Fibroblast of villous mesenchyme (primary cell): ENCODE measurements around the gene CACHD1. TPM values are rescaled to one million over a fixed set of nuclear protein-coding genes. Genes with fewer than 3 reads are reported as not detected.

Source experiments
- DNase-seq: peaks from one replicate; pipeline ENCODE4 v3.0.0-alpha.2; 2010; ENCODE audit warnings: low read depth
- H3K4me3 ChIP-seq: 2 replicates; pipeline ENCODE4 v1.5.1; 2011; ENCODE audit warnings: low read depth, mild to moderate bottlenecking, low read length
- total RNA-seq: library from RNA; depleted of rRNA; stranded (reverse); fragments of >200 nt; gene quantifications from 2 replicates; pipeline ENCODE4 v1.2.3, GENCODE V29; 2012
- TF ChIP-seq, protein P1 (sequence below): IDR thresholded peaks from 2 replicates; pipeline ENCODE4 v1.5.1; 2012; ENCODE audit warnings: low read depth, mild to moderate bottlenecking, low read length; ENCODE audit not compliant: insufficient read depth

Gene CACHD1
- total RNA-seq, 1 donor = 11.2 TPM

DNA sequence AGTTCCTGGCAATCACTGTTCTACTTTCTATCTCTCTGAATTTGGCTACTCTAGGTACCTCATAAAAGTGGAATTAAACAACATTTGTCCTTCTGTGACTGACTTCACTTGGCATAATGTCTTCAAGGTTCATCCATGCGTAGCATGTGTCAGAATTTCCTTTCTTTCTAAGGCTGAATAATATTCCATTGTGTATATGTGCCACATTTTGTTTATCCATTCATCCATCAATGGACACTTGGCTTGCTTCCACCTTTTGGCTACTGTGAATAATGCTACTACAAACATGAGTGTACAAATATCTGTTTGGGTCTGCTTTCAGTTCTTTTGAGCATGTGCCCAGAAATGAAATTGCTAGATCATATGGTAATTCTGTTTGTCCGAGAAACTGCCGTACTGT is 14.7 kb downstream of the CACHD1 start:
- TF ChIP-seq, protein P1, sequence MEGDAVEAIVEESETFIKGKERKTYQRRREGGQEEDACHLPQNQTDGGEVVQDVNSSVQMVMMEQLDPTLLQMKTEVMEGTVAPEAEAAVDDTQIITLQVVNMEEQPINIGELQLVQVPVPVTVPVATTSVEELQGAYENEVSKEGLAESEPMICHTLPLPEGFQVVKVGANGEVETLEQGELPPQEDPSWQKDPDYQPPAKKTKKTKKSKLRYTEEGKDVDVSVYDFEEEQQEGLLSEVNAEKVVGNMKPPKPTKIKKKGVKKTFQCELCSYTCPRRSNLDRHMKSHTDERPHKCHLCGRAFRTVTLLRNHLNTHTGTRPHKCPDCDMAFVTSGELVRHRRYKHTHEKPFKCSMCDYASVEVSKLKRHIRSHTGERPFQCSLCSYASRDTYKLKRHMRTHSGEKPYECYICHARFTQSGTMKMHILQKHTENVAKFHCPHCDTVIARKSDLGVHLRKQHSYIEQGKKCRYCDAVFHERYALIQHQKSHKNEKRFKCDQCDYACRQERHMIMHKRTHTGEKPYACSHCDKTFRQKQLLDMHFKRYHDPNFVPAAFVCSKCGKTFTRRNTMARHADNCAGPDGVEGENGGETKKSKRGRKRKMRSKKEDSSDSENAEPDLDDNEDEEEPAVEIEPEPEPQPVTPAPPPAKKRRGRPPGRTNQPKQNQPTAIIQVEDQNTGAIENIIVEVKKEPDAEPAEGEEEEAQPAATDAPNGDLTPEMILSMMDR = no peak
- no peak overlapping the region for H3K4me3 ChIP-seq
- no peak for DNase-seq

DNA sequence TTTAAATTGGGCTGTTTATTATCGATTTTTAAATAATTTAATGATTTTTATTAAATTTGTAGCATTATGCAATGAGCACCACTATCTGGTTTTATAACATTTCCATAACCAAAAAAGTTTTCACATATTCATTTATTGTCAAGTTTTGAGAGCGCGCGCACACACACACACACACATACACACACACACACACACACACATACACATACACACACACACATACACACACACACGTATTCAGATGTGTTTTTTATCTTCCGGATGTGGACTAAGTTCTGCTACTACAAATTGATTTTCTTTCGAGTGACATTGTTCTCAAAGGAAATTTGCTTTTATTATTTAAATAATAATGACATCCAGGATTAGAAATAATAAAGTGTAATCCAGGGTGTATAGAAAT is 16.3 kb downstream of the CACHD1 start:
- TF ChIP-seq, protein P1 = no peak
- DNase-seq = no peak
- H3K4me3 ChIP-seq = no peak overlapping the region

DNA sequence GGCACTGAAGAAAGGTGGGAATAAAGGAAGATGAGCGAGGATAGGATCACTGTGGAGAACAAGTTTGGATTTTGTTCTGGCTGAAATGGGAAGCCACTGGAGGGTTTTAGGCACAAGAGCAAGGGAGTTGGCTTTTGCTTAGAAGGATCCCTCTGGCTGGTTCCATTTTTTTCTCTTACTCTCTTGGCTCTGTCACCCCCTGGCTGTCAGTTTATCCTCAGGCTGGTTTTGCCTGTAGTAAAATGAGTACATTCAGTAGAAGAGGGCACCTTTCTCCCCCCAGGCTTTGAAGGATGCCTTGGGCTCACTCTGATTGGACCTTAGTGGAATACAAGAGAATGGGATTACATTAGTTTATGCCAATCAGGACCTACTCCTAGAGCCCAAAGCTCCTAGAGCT is 17.1 kb downstream of the CACHD1 start:
- TF ChIP-seq, protein P1 = no peak
- H3K4me3 ChIP-seq = no peak overlapping the region
- no peak for DNase-seq

DNA sequence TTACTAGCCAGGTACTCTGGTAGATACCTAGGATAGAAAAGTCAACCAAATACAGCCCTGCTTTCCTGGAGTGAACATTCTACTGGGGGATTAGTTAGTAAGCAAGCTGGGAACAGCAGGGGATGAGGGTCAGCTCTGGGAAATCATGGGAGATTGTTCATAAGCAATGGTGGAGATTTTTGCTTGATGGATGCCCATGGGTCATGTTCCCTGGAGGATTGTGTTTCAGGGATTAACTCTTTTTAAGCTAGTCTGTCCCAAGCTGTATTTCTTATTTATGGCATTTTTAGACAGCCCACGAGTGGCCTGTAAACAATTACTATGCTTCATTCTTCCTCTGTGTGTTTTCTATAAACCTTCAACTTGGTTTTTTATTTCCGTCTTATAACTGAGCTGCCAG is 18.9 kb downstream of the CACHD1 start:
- DNase-seq = no peak
- H3K4me3 ChIP-seq = no peak overlapping the region
- TF ChIP-seq, protein P1 = no peak

DNA sequence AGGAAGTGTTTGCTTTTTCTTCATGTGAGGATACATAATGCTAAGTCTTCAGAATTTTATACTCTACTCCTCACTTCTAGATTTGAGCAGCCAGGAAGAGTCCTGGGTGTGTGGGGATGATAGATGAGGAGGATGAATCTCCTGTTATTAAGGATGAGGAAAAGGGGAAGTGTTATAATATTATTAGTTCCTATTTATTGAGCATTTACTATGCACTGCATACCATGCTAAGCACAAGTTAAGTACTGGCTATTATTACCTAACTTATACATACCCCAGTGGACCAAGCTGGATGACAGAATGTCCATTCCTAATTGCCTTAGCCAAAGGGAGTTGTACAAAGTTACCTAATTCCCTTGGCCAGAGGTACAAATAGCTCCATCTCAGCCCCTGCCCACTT is 19.8 kb downstream of the CACHD1 start:
- TF ChIP-seq, protein P1 = no peak
- DNase-seq = no peak
- H3K4me3 ChIP-seq = no peak overlapping the region

DNA sequence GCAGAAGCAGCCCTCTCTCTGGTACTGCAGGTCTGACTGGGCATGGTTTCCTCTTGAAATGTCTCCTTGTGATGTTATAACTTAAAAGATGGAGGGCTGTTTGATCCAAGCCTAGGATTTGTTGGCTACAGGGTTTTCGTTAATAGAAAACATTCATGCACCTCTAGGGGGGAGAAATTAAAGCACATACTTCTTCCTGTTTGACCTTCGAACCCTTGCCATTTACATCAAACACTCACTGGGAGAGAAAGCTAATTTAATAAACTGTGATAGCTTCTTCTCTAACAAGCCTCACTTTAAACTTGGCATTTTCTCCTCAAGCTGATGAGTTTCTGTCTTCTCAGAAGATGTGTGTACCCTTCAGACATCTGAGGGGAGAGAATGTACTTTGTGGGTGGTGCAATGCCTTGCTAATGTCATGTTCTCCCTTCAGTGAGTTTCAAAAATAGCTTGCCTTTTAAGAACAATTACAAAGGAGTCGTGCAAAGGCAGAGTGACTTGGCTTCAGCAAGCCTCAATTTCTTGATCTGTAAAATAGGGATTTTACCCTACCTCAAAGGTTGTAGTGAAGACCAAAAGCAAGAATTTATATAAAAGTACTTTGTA is 20.4 kb downstream of the CACHD1 start:
- DNase-seq = no peak
- no peak overlapping the region for H3K4me3 ChIP-seq
- TF ChIP-seq, protein P1 = no peak

DNA sequence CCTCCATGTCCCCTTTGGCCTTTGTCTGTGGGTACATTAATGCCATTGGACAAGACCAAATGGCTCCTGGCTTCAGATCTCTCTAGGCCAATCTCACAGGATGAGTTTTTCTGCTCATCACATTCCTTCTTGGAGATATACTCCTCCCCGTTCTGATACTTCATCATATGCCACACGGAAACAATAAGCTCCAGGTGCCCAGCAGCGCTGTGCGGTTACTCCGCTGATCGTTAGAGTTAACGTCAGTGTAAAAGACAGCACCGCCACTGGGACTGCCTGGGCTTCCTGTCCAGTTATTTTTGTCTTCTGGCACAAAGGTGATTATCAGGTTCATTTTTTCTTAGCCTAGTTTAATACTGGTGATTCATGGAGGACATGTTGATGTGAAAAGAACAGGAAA is 22.5 kb downstream of the CACHD1 start:
- H3K4me3 ChIP-seq = no peak overlapping the region
- TF ChIP-seq, protein P1 = no peak
- no peak for DNase-seq
